Renal cortex interstitium (tissue), 3 donors: ENCODE data around the gene INSYN1. TPM values are rescaled to one million over a fixed set of nuclear protein-coding genes. Genes with fewer than 3 reads are reported as not detected.

Experiments used
- polyA plus RNA-seq, 3 donors: library from polyadenylated mRNA; unstranded; fragments of 120-200 nt; gene quantifications; one replicate each; pipeline ENCODE4 v1.2.1, GENCODE V29; 2013; ENCODE audit not compliant: insufficient read length in 3 of 3

INSYN1 gene
- polyA plus RNA-seq, 3 donors, result 11.1 to 26.2 (median 22.8) TPM

Other genes with a start within 250 kb of the INSYN1 start
- gene NPTN, start 120.0 kb downstream of the INSYN1 start, polyA plus RNA-seq, result 100 to 1,000 TPM; 179 to 182 (median 182) TPM
- gene CD276, start 69.0 kb downstream of the INSYN1 start, polyA plus RNA-seq, result 100 to 1,000 TPM; 149 to 194 (median 164) TPM
- gene TBC1D21, start 120.2 kb upstream of the INSYN1 start, polyA plus RNA-seq, result not detected
- gene LOXL1, start 173.1 kb upstream of the INSYN1 start, polyA plus RNA-seq, result 10 to 100 TPM; 64.1 to 84.0 (median 77.1) TPM
- 10 to 100 TPM; 12.2 to 14.3 (median 13.8) TPM for gene STOML1, start 238.9 kb upstream of the INSYN1 start, polyA plus RNA-seq
- 10 to 100 TPM; 26.9 to 39.2 (median 32.2) TPM for gene PML, start 241.4 kb upstream of the INSYN1 start, polyA plus RNA-seq